ENCODE data around the gene PVALEF. TPM values are rescaled to one million over a fixed set of nuclear protein-coding genes. Genes with fewer than 3 reads are reported as not detected.

Gene PVALEF
- total and polyA plus RNA-seq, 2 donors (not counting 3 experiments of a cell fraction or from before 2014, with no cell fraction given), result not detected

DNA sequence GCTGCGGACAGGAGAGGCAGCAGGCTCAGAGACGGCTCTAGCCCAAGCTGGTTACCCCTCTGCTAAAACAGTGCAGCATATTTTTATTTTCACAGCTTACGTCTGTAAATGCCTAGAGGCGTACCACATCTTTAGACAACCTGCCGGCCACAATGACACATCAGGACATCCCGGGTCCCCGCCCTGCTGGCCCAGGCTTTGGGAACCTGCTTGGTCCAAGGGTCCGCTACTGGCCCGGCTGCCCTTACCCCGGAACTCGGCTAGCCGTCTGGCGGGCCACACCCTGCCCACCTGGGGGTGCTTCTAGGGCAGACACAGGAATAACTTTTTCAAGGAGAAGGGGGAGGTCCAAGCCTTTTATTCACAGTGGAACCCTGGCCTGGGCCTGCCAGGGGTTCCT is 53.2 kb downstream of the PVALEF start:
- no peak for DNase-seq (ENCODE audit: low read depth, low spot score)
- BruUV-seq (replicated peaks), result no TSS peak
- H3K9me3 ChIP-seq (replicated peaks; ENCODE audit: control insufficient read depth, insufficient read depth, low read length), result no peaks in the 10 kb centered on the region
- H3K4me2 ChIP-seq (ENCODE audit: insufficient read depth, low read length), result no peak overlapping the region
- H3K27me3 ChIP-seq (ENCODE audit: control insufficient read depth in 2 of 2, insufficient read depth in 2 of 2, low read length in 2 of 2), result no peaks in the 10 kb centered on the region
- TF ChIP-seq MYC (IDR thresholded peaks at IDR 0.05; ENCODE audit: low read depth, low read length) (no peak), POLR2A (IDR thresholded peaks at IDR 0.05; ENCODE audit: low read depth, low read length) (no peak), POLR2AphosphoS5 (IDR thresholded peaks at IDR 0.05; ENCODE audit: insufficient read depth, low read depth, low read length) (no peak)
- TF ChIP-seq, protein P1, sequence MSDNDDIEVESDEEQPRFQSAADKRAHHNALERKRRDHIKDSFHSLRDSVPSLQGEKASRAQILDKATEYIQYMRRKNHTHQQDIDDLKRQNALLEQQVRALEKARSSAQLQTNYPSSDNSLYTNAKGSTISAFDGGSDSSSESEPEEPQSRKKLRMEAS (IDR thresholded peaks at IDR 0.05; ENCODE audit: insufficient read depth, insufficient read length), result no peak
- TF ChIP-seq, protein P2, sequence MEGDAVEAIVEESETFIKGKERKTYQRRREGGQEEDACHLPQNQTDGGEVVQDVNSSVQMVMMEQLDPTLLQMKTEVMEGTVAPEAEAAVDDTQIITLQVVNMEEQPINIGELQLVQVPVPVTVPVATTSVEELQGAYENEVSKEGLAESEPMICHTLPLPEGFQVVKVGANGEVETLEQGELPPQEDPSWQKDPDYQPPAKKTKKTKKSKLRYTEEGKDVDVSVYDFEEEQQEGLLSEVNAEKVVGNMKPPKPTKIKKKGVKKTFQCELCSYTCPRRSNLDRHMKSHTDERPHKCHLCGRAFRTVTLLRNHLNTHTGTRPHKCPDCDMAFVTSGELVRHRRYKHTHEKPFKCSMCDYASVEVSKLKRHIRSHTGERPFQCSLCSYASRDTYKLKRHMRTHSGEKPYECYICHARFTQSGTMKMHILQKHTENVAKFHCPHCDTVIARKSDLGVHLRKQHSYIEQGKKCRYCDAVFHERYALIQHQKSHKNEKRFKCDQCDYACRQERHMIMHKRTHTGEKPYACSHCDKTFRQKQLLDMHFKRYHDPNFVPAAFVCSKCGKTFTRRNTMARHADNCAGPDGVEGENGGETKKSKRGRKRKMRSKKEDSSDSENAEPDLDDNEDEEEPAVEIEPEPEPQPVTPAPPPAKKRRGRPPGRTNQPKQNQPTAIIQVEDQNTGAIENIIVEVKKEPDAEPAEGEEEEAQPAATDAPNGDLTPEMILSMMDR (IDR thresholded peaks at IDR 0.05; ENCODE audit: extremely low read depth in 1 of 2, insufficient read depth in 1 of 2, low read depth in 1 of 2, low read length in 2 of 2), result no peak
- ChIA-PET CTCF (no interaction called here), POLR2A (no interaction called here)
- H3K27ac ChIP-seq (ENCODE audit: insufficient read depth, low read depth, low read length), result no peak overlapping the region
- H3K4me3 ChIP-seq (replicated peaks in 1 of 3; ENCODE audit: insufficient read depth in 1 of 3, low read depth in 1 of 3, low read length in 3 of 3), result no peak overlapping the region
- peaks cover 12% of the 10 kb centered on the region for H3K4me1 ChIP-seq (ENCODE audit: control insufficient read depth, extremely low read depth, insufficient read depth, low read length)
- no peaks in the 10 kb centered on the region for H3K36me3 ChIP-seq (ENCODE audit: control insufficient read depth in 2 of 2, extremely low read depth in 1 of 2, insufficient read depth in 2 of 2, low read length in 2 of 2)
- FAIRE-seq, result no peak
- dilution Hi-C loops (cut with MboI; ENCODE audit: extremely low pct_ligation_motif_present, low sequenced_read_pairs) (no loop called here), intact Hi-C loops (cut with micrococcal nuclease) (no loop called here)
- peaks cover 5% of the 10 kb centered on the region for H3K79me2 ChIP-seq (ENCODE audit: control insufficient read depth, insufficient read depth, low read length)
- H2AFZ ChIP-seq (ENCODE audit: low read depth, low read length), result no peak overlapping the region
- H3K9me1 ChIP-seq (replicated peaks; ENCODE audit: control insufficient read depth, extremely low read depth, insufficient read depth, low read length), result no peaks in the 10 kb centered on the region
- no peaks in the 10 kb centered on the region for H4K20me1 ChIP-seq (replicated peaks; ENCODE audit: control insufficient read depth, extremely low read depth, insufficient read depth, low read length)
- H3K9ac ChIP-seq (replicated peaks; ENCODE audit: extremely low read depth, insufficient read depth, low read length), result no peak overlapping the region

DNA sequence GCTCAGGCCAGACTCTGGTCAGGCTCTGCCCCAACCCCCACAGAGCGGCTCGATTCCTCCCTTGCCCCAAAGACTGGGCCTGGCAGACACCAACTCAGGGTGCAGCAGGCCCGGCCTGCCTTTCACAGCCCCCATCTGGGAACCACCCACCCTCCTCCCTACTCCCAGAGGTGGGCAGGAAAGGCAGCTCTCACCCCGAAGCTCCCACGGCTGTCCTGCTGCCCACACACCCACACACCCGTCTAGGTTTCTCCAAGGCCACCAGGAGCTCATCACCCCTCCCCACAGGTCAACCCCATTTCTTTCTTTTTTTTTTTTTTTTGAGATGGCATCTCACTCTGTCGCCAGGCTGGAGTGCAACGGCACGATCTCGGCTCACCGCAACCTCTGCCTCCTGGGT is 53.7 kb downstream of the PVALEF start:
- TF ChIP-seq, protein P2 (IDR thresholded peaks at IDR 0.05; ENCODE audit: extremely low read depth in 1 of 2, insufficient read depth in 1 of 2, low read depth in 1 of 2, low read length in 2 of 2), result no peak
- no peak for TF ChIP-seq GATA2 (IDR thresholded peaks at IDR 0.05; ENCODE audit: insufficient read depth, insufficient read length, low read depth, low read length)
- no peak for TF ChIP-seq EZH2 (IDR thresholded peaks at IDR 0.05; ENCODE audit: borderline replicate concordance, low read depth, low read length, severe bottlenecking)
- TF ChIP-seq, protein P1 (IDR thresholded peaks at IDR 0.05; ENCODE audit: insufficient read depth, insufficient read length), result no peak
- TF ChIP-seq POLR2A (IDR thresholded peaks at IDR 0.05; ENCODE audit: low read depth, low read length), result no peak
- no peak for TF ChIP-seq POLR2AphosphoS5 (IDR thresholded peaks at IDR 0.05; ENCODE audit: insufficient read depth, low read depth, low read length)
- TF ChIP-seq MYC (IDR thresholded peaks at IDR 0.05; ENCODE audit: low read depth, low read length), result no peak
- no peak for TF ChIP-seq FOS (IDR thresholded peaks at IDR 0.05; ENCODE audit: borderline replicate concordance, insufficient read depth, low read length)
- no peak for TF ChIP-seq JUN (IDR thresholded peaks at IDR 0.05; ENCODE audit: borderline replicate concordance, insufficient read depth, insufficient read length, low read depth)
- no peak overlapping the region for H3K4me2 ChIP-seq (ENCODE audit: insufficient read depth, low read length)
- no TSS peak for BruUV-seq (replicated peaks)
- H3K27ac ChIP-seq (ENCODE audit: insufficient read depth, low read depth, low read length), result no peak overlapping the region
- H3K9me3 ChIP-seq (replicated peaks; ENCODE audit: control insufficient read depth, insufficient read depth, low read length), result no peaks in the 10 kb centered on the region
- H3K9me1 ChIP-seq (replicated peaks; ENCODE audit: control insufficient read depth, extremely low read depth, insufficient read depth, low read length), result no peaks in the 10 kb centered on the region
- H2AFZ ChIP-seq (ENCODE audit: low read depth, low read length), result no peak overlapping the region
- dilution Hi-C loops (cut with MboI; ENCODE audit: extremely low pct_ligation_motif_present, low sequenced_read_pairs), result no loop called here
- no peak overlapping the region for H3K4me3 ChIP-seq (replicated peaks in 1 of 3; ENCODE audit: insufficient read depth in 1 of 3, low read depth in 1 of 3, low read length in 3 of 3)
- H3K9ac ChIP-seq (replicated peaks; ENCODE audit: extremely low read depth, insufficient read depth, low read length), result no peak overlapping the region
- FAIRE-seq (no peak), DNase-seq (ENCODE audit: low read depth, low spot score) (no peak)
- POLR2A ChIA-PET, result no interaction called here
- H3K79me2 ChIP-seq (ENCODE audit: control insufficient read depth, insufficient read depth, low read length), result peaks cover 5% of the 10 kb centered on the region
- CTCF ChIA-PET, result interaction anchor here (1.3 kb wide), 1 partner anchor 18 kb away, joined by 4 read pairs; no protein-coding TSS in a partner anchor
- H4K20me1 ChIP-seq (replicated peaks; ENCODE audit: control insufficient read depth, extremely low read depth, insufficient read depth, low read length), result no peaks in the 10 kb centered on the region
- intact Hi-C loops (cut with micrococcal nuclease), result no loop called here
- H3K27me3 ChIP-seq (ENCODE audit: control insufficient read depth in 2 of 2, insufficient read depth in 2 of 2, low read length in 2 of 2), result no peaks in the 10 kb centered on the region
- H3K4me1 ChIP-seq (ENCODE audit: control insufficient read depth, extremely low read depth, insufficient read depth, low read length), result peaks cover 14% of the 10 kb centered on the region
- H3K36me3 ChIP-seq (ENCODE audit: control insufficient read depth in 2 of 2, extremely low read depth in 1 of 2, insufficient read depth in 2 of 2, low read length in 2 of 2), result no peaks in the 10 kb centered on the region
